Measurements from ENCODE around the gene SEMG1. TPM values are rescaled to one million over a fixed set of nuclear protein-coding genes. Genes with fewer than 3 reads are reported as not detected.

Gene SEMG1
- total RNA-seq, 1 donor from 2014 or later = not detected

GRCh38 chr20:45183084-45183483 is 23.7 kb upstream of the SEMG1 start:
- TF ChIP-seq CTCF (IDR thresholded peaks at IDR 0.05; ENCODE audit: unreplicated experiment) = no peak

GRCh38 chr20:45187693-45188092 is 19.1 kb upstream of the SEMG1 start:
- Mint-ChIP-seq H3K4me1 (ENCODE audit: unreplicated experiment) (no peaks in the 10 kb centered on the region), H3K27me3 (ENCODE audit: unreplicated experiment) (no peaks in the 10 kb centered on the region), H3K36me3 (ENCODE audit: low read depth, unreplicated experiment) (no peaks in the 10 kb centered on the region), H3K9me3 (ENCODE audit: unreplicated experiment) (no peaks in the 10 kb centered on the region), H3K4me3 (ENCODE audit: unreplicated experiment) (no peak overlapping the region), H3K27ac (ENCODE audit: unreplicated experiment) (no peak overlapping the region)
- TF ChIP-seq CTCF (IDR thresholded peaks at IDR 0.05; ENCODE audit: unreplicated experiment) = no peak
- no peak for DNase-seq (ENCODE audit: low spot score)

More at GRCh38 chr20:45183084-45183483, 23.7 kb upstream of the SEMG1 start:
- Mint-ChIP-seq H3K27ac (ENCODE audit: unreplicated experiment) (no peak overlapping the region), H3K9me3 (ENCODE audit: unreplicated experiment) (no peaks in the 10 kb centered on the region), H3K27me3 (ENCODE audit: unreplicated experiment) (peaks cover 3% of the 10 kb centered on the region), H3K4me1 (ENCODE audit: unreplicated experiment) (peaks cover 9% of the 10 kb centered on the region), H3K36me3 (ENCODE audit: low read depth, unreplicated experiment) (no peaks in the 10 kb centered on the region), H3K4me3 (ENCODE audit: unreplicated experiment) (no peak overlapping the region)
- DNase-seq (ENCODE audit: low spot score) = no peak

DNA sequence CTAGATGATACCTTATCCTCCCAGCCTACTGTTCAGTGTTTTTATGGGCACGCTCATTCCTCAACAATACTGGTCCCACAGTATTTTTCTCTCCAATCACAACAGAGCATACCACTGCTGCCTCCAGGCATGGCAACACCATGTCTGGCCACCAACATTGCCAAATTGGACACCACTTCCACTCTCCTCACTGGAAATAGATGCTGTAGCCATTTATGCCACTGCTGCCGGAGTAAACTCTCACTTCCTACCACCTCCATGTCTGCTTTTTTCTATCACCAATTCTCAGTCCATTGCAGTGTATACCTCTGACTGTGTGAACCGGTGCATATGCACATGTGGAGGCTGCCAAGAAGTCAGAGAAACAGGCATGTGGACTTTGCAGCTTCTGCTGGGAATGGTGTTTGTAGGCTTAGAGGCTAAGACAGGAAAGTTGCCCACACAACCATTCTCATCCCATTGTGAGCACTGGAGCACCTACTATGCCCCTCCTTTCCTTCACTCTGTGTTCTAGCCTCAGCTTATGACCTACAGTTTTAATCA is 17.7 kb upstream of the SEMG1 start:
- no peak overlapping the region for H3K27ac Mint-ChIP-seq (ENCODE audit: unreplicated experiment)
- H3K4me1 Mint-ChIP-seq (ENCODE audit: unreplicated experiment) = no peaks in the 10 kb centered on the region
- H3K36me3 Mint-ChIP-seq (ENCODE audit: low read depth, unreplicated experiment) = no peaks in the 10 kb centered on the region
- H3K27me3 Mint-ChIP-seq (ENCODE audit: unreplicated experiment) = no peaks in the 10 kb centered on the region
- no peak for TF ChIP-seq CTCF (IDR thresholded peaks at IDR 0.05; ENCODE audit: unreplicated experiment)
- DNase-seq (ENCODE audit: low spot score) = no peak
- no peaks in the 10 kb centered on the region for H3K9me3 Mint-ChIP-seq (ENCODE audit: unreplicated experiment)
- no peak overlapping the region for H3K4me3 Mint-ChIP-seq (ENCODE audit: unreplicated experiment)

DNA sequence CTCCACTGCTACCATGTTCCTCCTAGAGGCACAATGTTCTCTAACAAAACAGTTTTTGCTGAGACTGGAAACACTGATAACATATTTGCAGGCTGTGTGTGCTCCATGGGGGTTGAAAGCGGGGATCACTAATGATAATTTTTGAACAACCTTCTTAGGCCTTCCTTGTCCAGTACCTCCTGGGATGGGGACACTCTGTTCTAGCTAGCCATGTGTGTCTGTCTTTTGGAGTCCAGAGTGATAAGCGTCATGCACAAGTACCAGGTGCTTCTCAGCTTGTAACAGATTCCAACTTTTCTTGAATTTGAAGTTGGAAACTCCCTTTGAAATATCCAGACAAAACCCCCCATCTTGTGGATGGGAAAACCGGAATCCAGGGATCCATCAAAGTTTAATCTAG is 17.0 kb upstream of the SEMG1 start:
- Mint-ChIP-seq H3K9me3 (ENCODE audit: unreplicated experiment) (no peaks in the 10 kb centered on the region), H3K4me3 (ENCODE audit: unreplicated experiment) (no peak overlapping the region), H3K4me1 (ENCODE audit: unreplicated experiment) (no peaks in the 10 kb centered on the region), H3K27ac (ENCODE audit: unreplicated experiment) (no peak overlapping the region), H3K36me3 (ENCODE audit: low read depth, unreplicated experiment) (no peaks in the 10 kb centered on the region), H3K27me3 (ENCODE audit: unreplicated experiment) (no peaks in the 10 kb centered on the region)
- DNase-seq (ENCODE audit: low spot score) = no peak
- TF ChIP-seq CTCF (IDR thresholded peaks at IDR 0.05; ENCODE audit: unreplicated experiment) = no peak

- Mint-ChIP-seq H3K4me3 (ENCODE audit: unreplicated experiment) (no peak overlapping the region), H3K4me1 (ENCODE audit: unreplicated experiment) (no peaks in the 10 kb centered on the region), H3K9me3 (ENCODE audit: unreplicated experiment) (no peaks in the 10 kb centered on the region), H3K36me3 (ENCODE audit: low read depth, unreplicated experiment) (no peaks in the 10 kb centered on the region), H3K27me3 (ENCODE audit: unreplicated experiment) (no peaks in the 10 kb centered on the region), H3K27ac (ENCODE audit: unreplicated experiment) (no peak overlapping the region)
- no peak for DNase-seq (ENCODE audit: low spot score)
- TF ChIP-seq CTCF (IDR thresholded peaks at IDR 0.05; ENCODE audit: unreplicated experiment) = no peak
Observed at GRCh38 chr20:45191926-45192325, 14.9 kb upstream of the SEMG1 start.

Data from endothelial cell (in vitro differentiated cells).